ENCODE results near the gene CASK.
A peak's percentile ranks its signal among the peaks of the same experiment; 100 is the strongest.

CASK gene

GRCh38 chrX:41779030-41779564, 144.3 kb downstream of the CASK start:
- ChIA-PET POLR2A (no interaction called here), CTCF (no interaction called here)
- DNase-seq (ENCODE audit: extremely low spot score): no peak
- TF ChIP-seq L3MBTL2 (conservative IDR thresholded peaks at IDR 0.05): no peak
- TF ChIP-seq NFRKB (IDR thresholded peaks at IDR 0.05): no peak
- no peak for TF ChIP-seq FOXM1 (IDR thresholded peaks at IDR 0.05; ENCODE audit: borderline replicate concordance)
- no peak for TF ChIP-seq FOXA1 (IDR thresholded peaks at IDR 0.05)
- no peak for TF ChIP-seq HDGF (IDR thresholded peaks at IDR 0.05; ENCODE audit: borderline replicate concordance)
- TF ChIP-seq SUZ12 (IDR thresholded peaks at IDR 0.05): no peak
- TF ChIP-seq LEF1 (IDR thresholded peaks at IDR 0.05; ENCODE audit: borderline replicate concordance): no peak
- no peak for TF ChIP-seq ARNT (IDR thresholded peaks at IDR 0.05)
- no peak for TF ChIP-seq ZNF384 (IDR thresholded peaks at IDR 0.05)
- TF ChIP-seq BHLHE40 (IDR thresholded peaks at IDR 0.05; ENCODE audit: borderline replicate concordance): no peak
- no peak for TF ChIP-seq CTBP1 (IDR thresholded peaks at IDR 0.05; ENCODE audit: borderline replicate concordance)

- TF ChIP-seq FOXM1 (IDR thresholded peaks at IDR 0.05; ENCODE audit: borderline replicate concordance) (no peak), L3MBTL2 (conservative IDR thresholded peaks at IDR 0.05) (no peak), SUZ12 (IDR thresholded peaks at IDR 0.05) (no peak), FOXK2 (IDR thresholded peaks at IDR 0.05) (no peak), SP1 (IDR thresholded peaks at IDR 0.05) (no peak), BHLHE40 (IDR thresholded peaks at IDR 0.05; ENCODE audit: borderline replicate concordance) (no peak), CTBP1 (IDR thresholded peaks at IDR 0.05; ENCODE audit: borderline replicate concordance) (no peak), TARDBP (IDR thresholded peaks at IDR 0.05) (no peak), LEF1 (IDR thresholded peaks at IDR 0.05; ENCODE audit: borderline replicate concordance) (no peak), ZNF384 (IDR thresholded peaks at IDR 0.05) (no peak), FOXA1 (IDR thresholded peaks at IDR 0.05) (no peak), ARNT (IDR thresholded peaks at IDR 0.05) (no peak), NFRKB (IDR thresholded peaks at IDR 0.05) (no peak), HDGF (IDR thresholded peaks at IDR 0.05; ENCODE audit: borderline replicate concordance) (no peak), PKNOX1 (IDR thresholded peaks at IDR 0.05) (no peak; the same call in 1 of the 2 replicates), ELF4 (IDR thresholded peaks at IDR 0.05) (no peak)
- CTCF ChIA-PET: no interaction called here
- POLR2A ChIA-PET: no interaction called here
- DNase-seq (ENCODE audit: extremely low spot score): no peak
Observed at GRCh38 chrX:41761702-41762101, 161.7 kb downstream of the CASK start.

GRCh38 chrX:41761169-41761568, 162.2 kb downstream of the CASK start:
- ChIA-PET POLR2A (no interaction called here), CTCF (no interaction called here)
- TF ChIP-seq L3MBTL2 (conservative IDR thresholded peaks at IDR 0.05): no peak
- TF ChIP-seq PKNOX1 (IDR thresholded peaks at IDR 0.05): no peak
- no peak for TF ChIP-seq ELF4 (IDR thresholded peaks at IDR 0.05)
- no peak for DNase-seq (ENCODE audit: extremely low spot score)

- ChIA-PET CTCF (interaction anchor here (0.6 to 1.0 kb wide), 6 partner anchors 13 to 202 kb away, joined by 3 to 4 read pairs (median 3); no protein-coding TSS in a partner anchor), POLR2A (interaction anchor here (0.5 kb wide), 1 partner anchor 197 kb away, joined by 3 read pairs; no protein-coding TSS in a partner anchor)
- DNase-seq (ENCODE audit: extremely low spot score): peak; percentile 31
- TF ChIP-seq L3MBTL2 (conservative IDR thresholded peaks at IDR 0.05) (no peak), TARDBP (IDR thresholded peaks at IDR 0.05) (no peak), HDGF (IDR thresholded peaks at IDR 0.05; ENCODE audit: borderline replicate concordance) (no peak), SUZ12 (IDR thresholded peaks at IDR 0.05) (no peak), PKNOX1 (IDR thresholded peaks at IDR 0.05) (no peak), NFRKB (IDR thresholded peaks at IDR 0.05) (no peak), BHLHE40 (IDR thresholded peaks at IDR 0.05; ENCODE audit: borderline replicate concordance) (no peak), CTBP1 (IDR thresholded peaks at IDR 0.05; ENCODE audit: borderline replicate concordance) (no peak), FOXA1 (IDR thresholded peaks at IDR 0.05) (no peak), FOXM1 (IDR thresholded peaks at IDR 0.05; ENCODE audit: borderline replicate concordance) (no peak), FOXK2 (IDR thresholded peaks at IDR 0.05) (no peak), LEF1 (IDR thresholded peaks at IDR 0.05; ENCODE audit: borderline replicate concordance) (no peak)
Observed at GRCh38 chrX:41759817-41760216, 163.5 kb downstream of the CASK start.

GRCh38 chrX:41758401-41758800, 165.0 kb downstream of the CASK start:
- TF ChIP-seq PKNOX1 (IDR thresholded peaks at IDR 0.05): no peak
- DNase-seq (ENCODE audit: extremely low spot score): no peak
- CTCF ChIA-PET: no interaction called here
- POLR2A ChIA-PET: no interaction called here

- ChIA-PET CTCF (interaction anchor here (0.6 kb wide), 1 partner anchor 454 kb away, joined by 3 read pairs; no protein-coding TSS in a partner anchor), POLR2A (no interaction called here)
- no peak for TF ChIP-seq SP1 (IDR thresholded peaks at IDR 0.05)
- no peak for TF ChIP-seq FOXA1 (IDR thresholded peaks at IDR 0.05)
- no peak for TF ChIP-seq CTBP1 (IDR thresholded peaks at IDR 0.05; ENCODE audit: borderline replicate concordance)
- no peak for TF ChIP-seq HDGF (IDR thresholded peaks at IDR 0.05; ENCODE audit: borderline replicate concordance)
- no peak for TF ChIP-seq L3MBTL2 (conservative IDR thresholded peaks at IDR 0.05)
- no peak for TF ChIP-seq FOXM1 (IDR thresholded peaks at IDR 0.05; ENCODE audit: borderline replicate concordance)
- TF ChIP-seq BHLHE40 (IDR thresholded peaks at IDR 0.05; ENCODE audit: borderline replicate concordance): no peak
- no peak for TF ChIP-seq FOXK2 (IDR thresholded peaks at IDR 0.05)
- no peak for TF ChIP-seq ZNF384 (IDR thresholded peaks at IDR 0.05)
- TF ChIP-seq ELF4 (IDR thresholded peaks at IDR 0.05): no peak
- no peak for TF ChIP-seq NFRKB (IDR thresholded peaks at IDR 0.05)
- no peak for TF ChIP-seq SUZ12 (IDR thresholded peaks at IDR 0.05)
- no peak for TF ChIP-seq ARNT (IDR thresholded peaks at IDR 0.05)
- no peak for TF ChIP-seq LEF1 (IDR thresholded peaks at IDR 0.05; ENCODE audit: borderline replicate concordance)
- no peak for DNase-seq (ENCODE audit: extremely low spot score)
Observed at GRCh38 chrX:41750716-41751115, 172.6 kb downstream of the CASK start.
